ENCODE data around the gene ZFAND4.

GRCh38 chr10:45627412-45628048 is 45.0 kb downstream of the ZFAND4 start:
- no peak for TF ChIP-seq CTCF (IDR thresholded peaks at IDR 0.05; ENCODE audit: extremely low read depth in 1 of 2, insufficient read depth in 1 of 2, low read depth in 1 of 2, low read length in 2 of 2)
- no peak for TF ChIP-seq POLR2A (IDR thresholded peaks at IDR 0.05; ENCODE audit: low read depth, low read length)
- TF ChIP-seq JUN (IDR thresholded peaks at IDR 0.05; ENCODE audit: borderline replicate concordance, insufficient read depth, insufficient read length, low read depth) = no peak
- TF ChIP-seq FOS (IDR thresholded peaks at IDR 0.05; ENCODE audit: borderline replicate concordance, insufficient read depth, low read length) = no peak
- no peak for TF ChIP-seq EZH2 (IDR thresholded peaks at IDR 0.05; ENCODE audit: borderline replicate concordance, low read depth, low read length, severe bottlenecking)
